GM21423 (cell line): ENCODE data around the gene IRS2.

Experiments
- ATAC-seq: cut with Tn5 transposase; IDR thresholded peaks from one replicate; pipeline ENCODE4 v1.9.1; 2021; ENCODE audit warnings: mild to moderate bottlenecking, moderate library complexity; ENCODE audit not compliant: unreplicated experiment

The IRS2 gene

GRCh38 chr13:109803825-109804224, 17.4 kb upstream of the IRS2 start:
- ATAC-seq: no peak

- no peak for ATAC-seq
Observed at GRCh38 chr13:109802936-109803335, 16.6 kb upstream of the IRS2 start.

- no peak for ATAC-seq
Observed at GRCh38 chr13:109795011-109795410, 8.6 kb upstream of the IRS2 start.

DNA sequence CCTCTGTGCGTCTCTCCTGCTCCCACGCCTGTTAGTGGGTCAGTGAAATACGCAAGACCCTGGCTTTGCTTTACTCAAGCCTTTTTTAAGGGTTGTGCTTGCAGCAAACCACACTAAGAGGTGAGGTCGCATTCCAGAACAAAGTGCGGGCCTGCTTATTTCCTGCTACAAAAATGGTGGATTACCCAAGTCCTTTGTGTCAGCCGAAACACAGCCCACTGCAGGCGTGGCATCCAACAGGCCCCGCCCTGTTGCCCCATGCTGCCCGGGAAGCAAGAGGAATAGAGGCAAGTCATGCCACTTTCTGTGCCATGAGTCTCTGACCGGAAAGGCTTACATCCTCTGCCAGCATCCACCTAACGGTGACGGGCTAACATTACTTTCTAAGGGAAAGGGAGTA, 7.7 kb upstream of the IRS2 start:
- ATAC-seq: no peak

DNA sequence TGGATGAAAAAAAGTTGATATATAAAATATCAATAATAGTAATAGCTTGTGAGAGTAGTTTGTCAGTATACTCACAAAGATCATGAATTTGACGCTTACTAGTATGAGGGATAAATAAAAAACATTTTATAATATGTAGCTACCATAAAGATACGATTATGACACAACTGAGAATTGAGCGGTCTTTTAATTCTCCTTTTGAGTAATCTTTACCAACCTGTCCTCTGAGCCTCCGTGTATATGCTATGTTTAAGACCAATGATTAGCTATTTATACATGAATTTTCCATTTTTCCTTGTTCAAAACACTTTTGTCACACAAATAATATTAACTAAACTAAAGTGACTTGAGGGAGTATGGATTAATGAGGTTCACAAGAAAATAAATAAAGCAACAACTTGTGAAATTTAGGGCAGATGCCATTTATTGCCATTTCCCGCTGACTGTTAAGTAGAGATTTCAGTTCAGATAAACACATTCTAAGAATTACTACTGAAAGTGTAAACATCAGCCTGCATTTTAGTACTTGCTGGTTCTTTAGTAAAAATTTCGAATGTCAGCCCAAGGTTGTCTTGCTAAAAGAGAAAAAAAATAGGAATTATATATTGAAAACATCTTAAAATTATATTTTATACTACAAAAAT, 6.2 kb upstream of the IRS2 start:
- ATAC-seq: no peak

- no peak for ATAC-seq
Observed at GRCh38 chr13:109790942-109791605, 4.7 kb upstream of the IRS2 start.

DNA sequence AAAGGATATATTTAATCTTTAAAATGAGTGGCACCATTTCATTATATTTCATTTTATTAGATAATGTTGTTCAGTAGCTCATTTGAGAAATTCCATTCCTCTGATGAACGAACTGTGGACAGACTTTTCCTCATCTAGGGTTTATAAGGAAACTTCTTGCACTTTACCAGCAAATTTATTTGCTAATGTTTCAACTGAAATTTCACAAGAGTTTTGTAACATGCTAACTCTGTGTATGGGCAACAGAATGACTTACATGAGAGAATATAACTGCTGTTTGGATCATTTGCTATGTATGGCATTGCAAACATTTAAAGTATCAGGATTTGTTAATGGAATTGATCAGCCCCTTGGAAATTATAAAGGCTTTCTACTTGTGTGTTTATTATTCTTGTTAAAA, 3.7 kb upstream of the IRS2 start:
- no peak for ATAC-seq

DNA sequence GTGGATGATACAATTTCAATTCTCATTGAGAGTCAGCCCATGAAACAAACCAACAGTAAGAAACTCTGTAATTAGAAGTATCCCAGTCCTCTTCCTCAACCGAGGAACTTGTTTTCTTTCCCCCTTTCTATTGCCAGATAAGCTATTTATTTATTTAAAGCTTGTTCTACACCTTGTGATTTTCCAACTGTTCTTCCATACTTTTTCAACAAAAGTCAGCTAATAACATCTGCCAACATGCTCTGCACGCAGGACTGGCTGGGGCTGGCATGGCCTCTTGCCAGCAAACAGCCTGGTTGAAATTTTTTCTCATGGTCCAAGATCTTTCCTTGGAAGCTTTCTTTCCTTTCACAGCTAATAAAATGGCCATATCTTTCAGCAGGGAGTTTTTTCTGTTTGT, 2.9 kb upstream of the IRS2 start:
- no peak for ATAC-seq

- ATAC-seq: no peak
Observed at GRCh38 chr13:109788372-109789111, 2.2 kb upstream of the IRS2 start.

GRCh38 chr13:109787135-109787954, 962 bp upstream of the IRS2 start:
- peak; percentile 3 for ATAC-seq

DNA sequence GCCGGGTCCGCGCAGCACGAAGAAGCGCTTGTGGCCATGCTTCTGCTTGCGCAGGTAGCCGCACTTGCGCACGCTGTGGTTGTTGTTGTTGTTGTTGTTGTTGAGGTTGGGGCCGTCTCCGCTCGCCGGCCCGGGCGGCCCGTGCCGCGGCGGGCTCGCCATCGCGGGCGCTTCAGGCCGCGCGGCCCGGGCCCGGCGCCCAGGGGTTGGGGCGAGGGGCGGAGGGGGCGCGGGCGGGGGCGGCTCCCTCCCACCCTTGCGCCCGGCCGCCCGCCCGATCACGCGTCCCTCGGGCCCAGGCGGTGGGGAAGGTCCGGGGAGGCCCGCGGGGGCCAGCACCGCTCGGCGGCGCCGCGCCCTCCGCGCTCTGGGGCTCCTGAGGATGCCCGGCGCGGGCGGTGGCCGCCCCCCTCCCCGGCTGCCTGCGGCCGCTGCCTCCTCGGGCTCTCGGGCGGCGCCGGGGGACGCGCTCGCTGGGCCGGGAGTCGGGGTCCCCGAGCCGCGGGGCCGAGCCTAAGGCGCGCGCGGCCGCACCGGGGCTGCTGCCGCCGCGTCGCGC, 412 bp downstream of the IRS2 start:
- peak; percentile 7 for ATAC-seq

DNA sequence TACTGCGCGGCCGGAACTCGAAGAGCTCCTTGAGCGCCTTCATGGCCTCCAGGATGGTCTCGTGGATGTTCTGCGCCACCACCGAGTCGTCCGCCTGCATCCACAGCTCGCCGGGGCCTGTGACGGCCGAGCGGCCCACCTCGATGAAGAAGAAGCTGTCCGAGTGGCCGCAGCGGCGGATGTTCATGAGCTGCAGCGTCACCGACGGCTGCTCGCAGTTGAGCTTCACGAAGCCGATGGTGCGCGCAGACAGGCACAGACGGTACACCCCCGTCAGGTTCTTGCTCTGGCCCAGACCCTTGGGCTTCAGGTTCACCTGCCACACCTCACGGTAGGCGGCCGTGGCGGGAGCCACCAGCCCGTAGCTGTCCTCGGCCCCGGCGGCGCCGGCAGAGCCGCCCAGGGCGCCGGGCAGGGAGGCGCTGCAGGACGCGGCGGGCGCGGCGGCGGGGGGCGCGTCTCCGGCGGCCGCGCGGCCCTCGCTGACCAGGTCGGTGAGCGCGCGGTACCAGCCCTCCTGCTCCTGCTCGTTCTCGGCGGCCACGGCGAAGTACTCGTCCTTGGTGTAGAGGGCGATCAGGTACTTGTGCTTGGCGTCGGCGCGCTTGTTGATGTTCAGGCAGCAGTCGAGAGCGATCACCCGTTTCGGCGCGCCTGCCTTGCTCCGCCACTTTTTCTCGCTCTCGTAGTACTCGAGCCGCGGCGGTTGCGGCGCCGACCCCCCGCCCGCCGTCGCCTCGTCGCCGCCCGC, 1.1 kb downstream of the IRS2 start:
- ATAC-seq: no peak

- ATAC-seq: no peak
Observed at GRCh38 chr13:109784590-109785140, 1.7 kb downstream of the IRS2 start.

DNA sequence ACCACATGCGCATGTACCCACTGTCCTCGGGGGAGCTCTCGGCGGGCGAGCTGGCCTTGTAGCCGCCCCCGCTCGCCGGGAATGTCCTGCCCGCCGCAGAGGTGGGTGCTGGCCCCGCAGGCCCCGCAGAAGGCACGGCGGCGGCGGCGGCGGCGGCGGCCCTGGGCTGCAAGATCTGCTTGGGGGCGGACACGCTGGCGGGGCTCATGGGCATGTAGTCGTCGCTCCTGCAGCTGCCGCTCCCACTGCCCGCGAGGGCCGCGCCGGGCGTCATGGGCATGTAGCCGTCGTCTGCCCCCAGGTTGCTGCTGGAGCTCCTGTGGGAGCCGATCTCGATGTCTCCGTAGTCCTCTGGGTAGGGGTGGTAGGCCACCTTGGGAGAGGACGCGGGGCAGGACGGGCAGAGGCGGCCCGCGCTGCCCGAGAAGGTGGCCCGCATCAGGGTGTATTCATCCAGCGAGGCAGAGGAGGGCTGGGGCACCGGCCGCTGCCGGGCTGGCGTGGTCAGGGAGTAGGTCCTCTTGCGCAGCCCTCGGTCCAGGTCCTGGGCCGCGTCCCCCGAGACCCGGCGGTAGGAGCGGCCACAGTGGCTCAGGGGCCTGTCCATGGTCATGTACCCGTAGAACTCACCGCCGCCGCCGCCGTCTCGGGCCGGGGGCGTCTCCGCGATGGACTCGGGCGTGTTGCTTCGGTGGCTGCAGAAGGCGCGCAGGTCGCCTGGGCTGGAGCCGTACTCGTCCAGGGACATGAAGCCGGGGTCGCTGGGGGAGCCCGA, 2.4 kb downstream of the IRS2 start:
- ATAC-seq: no peak

DNA sequence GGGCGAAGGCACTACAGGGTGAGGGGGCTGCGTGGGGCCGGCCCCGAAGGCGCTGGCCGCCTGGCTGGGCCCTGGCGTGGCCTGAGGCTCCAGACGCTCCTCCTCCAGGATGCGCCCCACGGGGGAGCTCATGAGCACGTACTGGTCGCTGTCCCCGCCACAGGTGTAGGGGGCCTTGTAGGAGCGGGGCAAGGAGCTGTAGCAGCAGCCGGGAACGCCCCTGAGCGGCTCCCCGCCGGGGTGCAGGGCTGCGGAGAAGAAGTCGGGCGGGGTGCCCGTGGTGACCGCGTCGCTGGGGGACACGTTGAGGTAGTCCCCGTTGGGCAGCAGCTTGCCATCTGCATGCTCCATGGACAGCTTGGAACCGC, 3.0 kb downstream of the IRS2 start:
- no peak for ATAC-seq

DNA sequence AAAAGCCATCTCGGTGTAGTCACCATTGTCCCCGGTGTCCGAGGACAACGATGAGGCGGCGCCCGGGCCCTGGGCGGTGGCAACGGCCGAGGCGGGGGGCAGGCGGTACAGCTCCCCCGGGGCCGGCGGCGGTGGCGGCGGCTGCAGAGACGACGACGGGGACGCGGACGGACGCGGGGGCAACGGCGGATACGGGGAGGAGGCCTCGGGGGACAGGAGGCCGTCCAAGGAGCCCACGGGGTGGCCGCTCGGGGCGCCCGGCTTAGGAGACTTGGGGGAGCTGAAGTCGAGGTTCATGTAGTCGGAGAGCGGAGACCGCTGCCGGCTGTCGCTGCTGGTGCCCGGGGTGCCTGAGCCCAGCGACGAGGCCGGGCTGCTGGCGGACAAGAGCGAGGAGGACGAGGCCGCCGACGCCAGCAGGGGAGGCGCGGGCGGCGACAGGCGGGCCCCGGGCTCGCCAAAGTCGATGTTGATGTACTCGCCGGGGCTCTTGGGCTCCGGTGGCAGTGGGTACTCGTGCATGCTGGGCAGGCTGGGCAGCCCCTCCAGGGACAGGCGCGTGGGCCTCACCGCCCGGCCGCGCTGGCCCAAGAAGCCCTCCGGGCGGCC, 3.5 kb downstream of the IRS2 start:
- ATAC-seq: no peak

DNA sequence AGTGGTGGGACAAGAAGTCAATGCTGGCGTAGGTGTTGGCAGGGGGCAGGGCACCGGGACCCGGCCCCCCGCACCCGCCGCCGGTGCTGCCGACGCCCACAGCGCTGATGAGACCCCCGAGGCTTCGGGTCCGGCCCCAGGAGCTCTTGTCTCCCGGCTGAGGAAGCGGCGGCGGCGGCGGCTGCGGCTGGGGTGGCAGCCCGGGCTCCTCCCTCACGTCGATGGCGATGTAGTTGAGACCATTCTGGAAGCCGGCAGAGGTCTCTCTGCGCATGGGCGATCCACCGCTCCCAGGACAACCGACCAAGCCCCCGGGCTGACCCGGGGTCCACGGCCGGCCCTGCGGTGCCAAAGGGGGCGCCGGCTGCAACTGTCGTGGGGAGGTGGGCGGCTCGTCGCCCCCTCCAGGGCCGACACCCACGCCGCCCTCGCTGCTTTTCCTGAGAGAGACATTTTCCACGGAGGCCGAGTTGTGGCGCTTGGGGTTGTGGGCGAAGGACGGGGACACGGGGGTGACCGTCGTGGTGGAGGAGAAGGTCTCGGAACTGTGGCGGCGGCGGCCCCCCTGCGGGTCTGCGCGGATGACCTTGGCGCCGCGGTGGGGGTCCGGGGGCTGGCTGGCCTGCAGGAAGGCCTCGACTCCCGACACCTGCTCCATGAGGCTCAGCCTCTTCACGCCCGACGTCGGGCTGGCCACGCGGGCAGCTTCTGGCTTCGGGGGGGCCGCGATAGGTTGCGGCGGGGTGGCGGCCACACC, 4.1 kb downstream of the IRS2 start:
- ATAC-seq: no peak

DNA sequence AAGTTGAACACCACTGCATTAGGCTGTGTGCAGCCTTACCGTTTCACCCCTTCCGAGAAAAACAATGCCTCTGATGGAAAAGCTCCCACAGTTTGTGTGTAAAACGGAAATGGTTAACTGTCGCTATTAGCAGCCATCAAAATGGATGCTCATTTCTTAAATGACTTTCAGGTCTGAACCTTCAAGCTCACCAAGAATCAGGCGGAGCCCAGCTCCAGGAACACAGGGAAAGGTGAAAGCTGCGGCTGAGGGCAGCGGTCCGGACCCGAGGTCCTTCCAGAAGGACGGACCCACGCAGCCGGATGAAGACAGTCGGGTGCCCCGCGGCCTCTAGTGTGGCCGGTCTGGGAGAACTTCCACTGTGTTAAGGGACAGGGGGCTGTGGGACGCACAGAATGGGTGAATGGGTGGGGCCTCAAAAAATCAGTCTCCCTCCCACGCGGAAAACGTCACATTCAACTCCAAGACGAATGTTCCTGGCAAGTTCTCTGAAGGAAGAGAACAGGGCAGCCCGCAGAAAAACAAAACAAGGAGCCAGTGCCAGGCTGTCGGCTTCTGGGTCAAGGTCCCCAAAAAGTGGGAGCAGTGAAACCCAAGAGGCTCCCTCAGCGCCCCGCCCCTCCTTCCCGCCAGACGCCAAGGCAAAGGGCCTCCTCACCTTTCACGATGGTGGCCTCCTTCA, 4.9 kb downstream of the IRS2 start:
- ATAC-seq: no peak
